Vagina (tissue), 2 donors: Measurements from ENCODE around the gene SOHLH2. TPM values are rescaled to one million over a fixed set of nuclear protein-coding genes. Genes with fewer than 3 reads are reported as not detected.

ENCODE experiments used
- DNase-seq, 2 donors: peaks; one replicate each; pipeline ENCODE4 v3.0.0-alpha.2; 2017; ENCODE audit errors: extremely low spot score in 2 of 2
- H3K27ac ChIP-seq: fragments of 200-600 bp; sonication (generic); one replicate; pipeline ENCODE4 v1.5.1; 2019
- H3K27me3 ChIP-seq: fragments of 200-600 bp; sonication (generic); one replicate; pipeline ENCODE4 v1.5.1; 2019
- H3K36me3 ChIP-seq, 2 donors: fragments of 200-600 bp; sonication (generic); one replicate each; pipeline ENCODE4 v1.5.1; 2017 to 2019
- H3K4me1 ChIP-seq: fragments of 200-600 bp; sonication (generic); one replicate; pipeline ENCODE4 v1.5.1; 2019
- H3K4me3 ChIP-seq, 2 donors: fragments of 200-600 bp; sonication (generic); 1 replicate in 1 of 2; 2 replicates in 1 of 2; pipeline ENCODE4 v1.5.1; 2016 to 2019
- H3K9me3 ChIP-seq: fragments of 200-600 bp; sonication (generic); one replicate; pipeline ENCODE4 v1.5.1; 2019
- CTCF ChIP-seq, 3 experiments: fragments of 450-650 bp in 2 of 3; fragments of 200-600 bp in 1 of 3; sonication (generic) in 1 of 3; IDR thresholded peaks; one replicate each; pipeline ENCODE4 v1.5.1; 2017 to 2019; ENCODE audit warnings: antibody characterized with exemption in 3 of 3, mild to moderate bottlenecking in 2 of 3, moderate library complexity in 2 of 3
- POLR2A ChIP-seq, 2 donors: fragments of 450-650 bp; IDR thresholded peaks; one replicate each; pipeline ENCODE4 v1.6.1; 2017; ENCODE audit warnings: antibody characterized with exemption in 2 of 2, mild to moderate bottlenecking in 2 of 2, moderate library complexity in 2 of 2
- POLR2AphosphoS5 ChIP-seq, 2 donors: sonication (generic); formaldehyde crosslinking; IDR thresholded peaks; one replicate each; pipeline ENCODE4 v1.9.0; 2017; ENCODE audit warnings: antibody characterized with exemption in 2 of 2, mild to moderate bottlenecking in 2 of 2, low read depth in 1 of 2; ENCODE audit not compliant: insufficient read depth in 1 of 2
- intact Hi-C: fragments of 100-400 bp; cut with DNase I; formaldehyde crosslinking; loops from one replicate; pipeline ENCODE4 v1.15.1; 2023
- total RNA-seq: library from RNA; depleted of rRNA; stranded (reverse); fragments of >200 nt; gene quantifications from one replicate; pipeline ENCODE4 v1.2.3, GENCODE V29; 2016

Gene SOHLH2
- total RNA-seq, 1 donor from 2014 or later = not detected

GRCh38 chr13:36192166-36192565, 22.2 kb downstream of the SOHLH2 start:
- no peaks in the 10 kb centered on the region for H3K4me1 ChIP-seq
- H3K27ac ChIP-seq = no peak overlapping the region
- no peaks in the 10 kb centered on the region for H3K27me3 ChIP-seq
- H3K36me3 ChIP-seq = no peaks in the 10 kb centered on the region
- intact Hi-C loops = no loop called here
- no peak for DNase-seq
- TF ChIP-seq POLR2A (IDR thresholded peaks at IDR 0.05) (no peak), POLR2AphosphoS5 (IDR thresholded peaks at IDR 0.05; ENCODE audit: insufficient read depth in 1 of 2, low read depth in 1 of 2) (no peak), CTCF (IDR thresholded peaks at IDR 0.05) (no peak)
- H3K4me3 ChIP-seq = no peak overlapping the region
- no peaks in the 10 kb centered on the region for H3K9me3 ChIP-seq

GRCh38 chr13:36190771-36191170, 23.6 kb downstream of the SOHLH2 start:
- TF ChIP-seq POLR2A (IDR thresholded peaks at IDR 0.05) (no peak), CTCF (IDR thresholded peaks at IDR 0.05) (no peak), POLR2AphosphoS5 (IDR thresholded peaks at IDR 0.05; ENCODE audit: insufficient read depth in 1 of 2, low read depth in 1 of 2) (no peak)
- intact Hi-C loops = no loop called here
- Histone ChIP-seq H3K9me3 (no peaks in the 10 kb centered on the region), H3K36me3 (no peaks in the 10 kb centered on the region), H3K27ac (no peak overlapping the region), H3K27me3 (no peaks in the 10 kb centered on the region), H3K4me3 (no peak overlapping the region), H3K4me1 (no peaks in the 10 kb centered on the region)
- no peak for DNase-seq

- no peak for TF ChIP-seq CTCF (IDR thresholded peaks at IDR 0.05)
- no peak for TF ChIP-seq POLR2AphosphoS5 (IDR thresholded peaks at IDR 0.05; ENCODE audit: insufficient read depth in 1 of 2, low read depth in 1 of 2)
- no peak for TF ChIP-seq POLR2A (IDR thresholded peaks at IDR 0.05)
- intact Hi-C loops = no loop called here
These were observed 25.9 kb downstream of the SOHLH2 start for GRCh38 chr13:36188441-36188840.

GRCh38 chr13:36183901-36184300, 30.5 kb downstream of the SOHLH2 start:
- Histone ChIP-seq H3K27ac (no peak overlapping the region), H3K4me3 (no peak overlapping the region), H3K36me3 (no peaks in the 10 kb centered on the region), H3K27me3 (no peaks in the 10 kb centered on the region), H3K4me1 (no peaks in the 10 kb centered on the region), H3K9me3 (no peaks in the 10 kb centered on the region)
- TF ChIP-seq POLR2A (IDR thresholded peaks at IDR 0.05) (no peak), CTCF (IDR thresholded peaks at IDR 0.05) (no peak), POLR2AphosphoS5 (IDR thresholded peaks at IDR 0.05; ENCODE audit: insufficient read depth in 1 of 2, low read depth in 1 of 2) (no peak)
- no peak for DNase-seq
- intact Hi-C loops = no loop called here

More at GRCh38 chr13:36188441-36188840, 25.9 kb downstream of the SOHLH2 start:
- H3K27ac ChIP-seq = no peak overlapping the region
- H3K4me3 ChIP-seq = no peak overlapping the region
- H3K27me3 ChIP-seq = no peaks in the 10 kb centered on the region
- no peaks in the 10 kb centered on the region for H3K4me1 ChIP-seq
- no peak for DNase-seq
- H3K36me3 ChIP-seq = no peaks in the 10 kb centered on the region
- no peaks in the 10 kb centered on the region for H3K9me3 ChIP-seq

- no peak for TF ChIP-seq POLR2AphosphoS5 (IDR thresholded peaks at IDR 0.05; ENCODE audit: insufficient read depth in 1 of 2, low read depth in 1 of 2)
- TF ChIP-seq CTCF (IDR thresholded peaks at IDR 0.05) = no peak
- TF ChIP-seq POLR2A (IDR thresholded peaks at IDR 0.05) = no peak
- H3K27ac ChIP-seq = no peak overlapping the region
- H3K4me3 ChIP-seq = no peak overlapping the region
- no peaks in the 10 kb centered on the region for H3K9me3 ChIP-seq
- H3K27me3 ChIP-seq = no peaks in the 10 kb centered on the region
- H3K4me1 ChIP-seq = no peaks in the 10 kb centered on the region
- H3K36me3 ChIP-seq = no peaks in the 10 kb centered on the region
- no peak for DNase-seq
- intact Hi-C loops = no loop called here
These were observed 38.7 kb downstream of the SOHLH2 start for GRCh38 chr13:36175621-36176020.
